ENCODE results near the gene TET3.

TET3 gene

DNA sequence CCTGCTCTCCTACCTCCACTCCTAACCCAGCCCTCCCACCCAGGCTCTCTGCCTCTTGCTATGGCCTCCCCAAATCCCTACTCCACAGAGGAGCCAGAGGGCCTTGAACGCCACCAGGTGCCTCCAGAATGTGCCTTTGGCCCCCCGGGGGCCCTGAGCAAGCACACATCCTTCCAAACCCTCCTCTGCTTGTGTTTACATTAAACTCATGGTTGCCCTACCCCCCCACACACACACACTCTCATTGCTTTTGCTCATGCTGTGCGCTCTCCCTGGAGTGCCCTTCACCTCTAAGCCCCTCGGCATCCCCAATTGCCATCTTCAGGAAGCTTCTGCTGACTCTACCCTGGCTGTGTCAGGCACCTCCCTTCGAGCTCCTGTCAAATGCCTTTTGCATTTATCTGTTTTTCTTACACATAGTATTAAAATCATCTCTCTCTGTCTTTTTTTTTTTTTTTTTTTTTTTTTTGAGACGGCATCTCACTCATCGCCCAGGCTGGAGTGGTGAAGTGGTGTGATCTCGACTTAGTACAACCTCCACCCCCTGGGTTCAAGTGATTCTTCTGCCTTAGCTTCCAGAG lies 16.3 kb upstream of the TET3 start:
- intact Hi-C loops (cut with DNase I; ENCODE audit: low total_unique reads): no loop called here
- Histone ChIP-seq H3K27ac (no peak overlapping the region), H3K9me3 (no peaks in the 10 kb centered on the region), H3K27me3 (no peaks in the 10 kb centered on the region), H3K4me1 (peaks cover 0 to 22% (median 14%) of the 10 kb centered on the region in 4 donors), H3K4me3 (no peak overlapping the region), H3K36me3 (no peaks in the 10 kb centered on the region)
- TF ChIP-seq, protein P1, sequence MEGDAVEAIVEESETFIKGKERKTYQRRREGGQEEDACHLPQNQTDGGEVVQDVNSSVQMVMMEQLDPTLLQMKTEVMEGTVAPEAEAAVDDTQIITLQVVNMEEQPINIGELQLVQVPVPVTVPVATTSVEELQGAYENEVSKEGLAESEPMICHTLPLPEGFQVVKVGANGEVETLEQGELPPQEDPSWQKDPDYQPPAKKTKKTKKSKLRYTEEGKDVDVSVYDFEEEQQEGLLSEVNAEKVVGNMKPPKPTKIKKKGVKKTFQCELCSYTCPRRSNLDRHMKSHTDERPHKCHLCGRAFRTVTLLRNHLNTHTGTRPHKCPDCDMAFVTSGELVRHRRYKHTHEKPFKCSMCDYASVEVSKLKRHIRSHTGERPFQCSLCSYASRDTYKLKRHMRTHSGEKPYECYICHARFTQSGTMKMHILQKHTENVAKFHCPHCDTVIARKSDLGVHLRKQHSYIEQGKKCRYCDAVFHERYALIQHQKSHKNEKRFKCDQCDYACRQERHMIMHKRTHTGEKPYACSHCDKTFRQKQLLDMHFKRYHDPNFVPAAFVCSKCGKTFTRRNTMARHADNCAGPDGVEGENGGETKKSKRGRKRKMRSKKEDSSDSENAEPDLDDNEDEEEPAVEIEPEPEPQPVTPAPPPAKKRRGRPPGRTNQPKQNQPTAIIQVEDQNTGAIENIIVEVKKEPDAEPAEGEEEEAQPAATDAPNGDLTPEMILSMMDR (IDR thresholded peaks at IDR 0.05): no peak
- DNase-seq: no peak

DNA sequence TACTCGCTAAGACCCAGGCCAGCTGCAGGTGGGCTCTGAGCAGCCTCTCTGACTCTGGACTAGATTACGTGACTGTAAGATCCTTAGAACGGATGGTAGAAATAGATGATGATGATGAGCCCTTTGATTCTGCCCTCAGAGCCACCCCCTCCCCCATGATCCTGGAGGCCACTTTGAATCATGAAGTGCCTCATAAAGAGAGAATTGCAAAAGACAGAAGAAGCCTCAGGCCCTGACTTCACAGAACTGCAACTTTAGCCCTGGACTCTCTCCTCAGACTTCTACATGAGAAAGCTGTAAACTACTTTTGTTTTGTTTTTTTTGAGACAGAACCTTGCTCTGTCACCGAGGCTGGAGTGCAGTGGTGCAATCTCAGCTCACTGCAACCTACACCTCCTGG lies 15.4 kb upstream of the TET3 start:
- intact Hi-C loops (cut with DNase I; ENCODE audit: low total_unique reads): no loop called here
- H3K27ac ChIP-seq: no peak overlapping the region

DNA sequence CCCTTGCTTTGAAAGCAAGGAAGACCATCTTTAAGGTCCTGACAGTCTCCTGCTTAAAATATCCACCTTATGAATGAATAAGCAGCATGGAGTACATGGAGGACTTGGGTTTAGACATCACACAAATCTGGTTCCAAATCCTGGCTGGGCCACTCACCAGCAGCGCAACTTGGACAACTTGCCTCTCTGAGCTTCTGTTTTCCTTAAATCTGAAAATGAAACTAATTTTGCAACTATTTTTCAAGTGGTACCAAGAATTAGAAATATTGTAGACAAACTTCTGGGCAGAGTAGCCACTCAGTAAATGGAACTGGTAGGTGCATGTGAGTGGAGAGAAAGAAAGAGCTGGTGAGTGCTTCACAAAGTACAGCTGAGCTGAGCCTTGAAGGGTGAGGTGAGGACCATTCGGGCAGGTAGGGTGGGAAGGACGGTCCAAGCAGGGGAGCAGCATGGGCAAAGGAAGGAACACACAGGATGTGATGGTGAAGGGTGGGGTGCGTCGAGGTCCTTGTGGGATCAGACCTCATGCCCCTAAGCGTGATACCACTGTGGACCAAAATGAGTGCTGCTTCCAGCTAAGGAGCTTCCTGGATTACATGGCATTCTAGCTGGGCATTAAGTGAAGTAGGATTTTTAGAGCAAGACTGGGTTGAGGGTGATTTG lies 14.4 kb upstream of the TET3 start:
- Histone ChIP-seq H3K27ac (peak overlapping the region; percentile 45 to 56), H3K36me3 (no peaks in the 10 kb centered on the region), H3K27me3 (no peaks in the 10 kb centered on the region), H3K9me3 (no peaks in the 10 kb centered on the region), H3K4me1 (peaks cover 0 to 22% (median 14%) of the 10 kb centered on the region in 4 donors), H3K4me3 (no peak overlapping the region)
- no peak for DNase-seq
- TF ChIP-seq, protein P1 (IDR thresholded peaks at IDR 0.05): no peak
- intact Hi-C loops (cut with DNase I; ENCODE audit: low total_unique reads): no loop called here

More for the DNA sequence above, 15.4 kb upstream of the TET3 start:
- Histone ChIP-seq H3K27me3 (no peaks in the 10 kb centered on the region), H3K4me3 (no peak overlapping the region), H3K9me3 (no peaks in the 10 kb centered on the region), H3K4me1 (peaks cover 0 to 22% (median 14%) of the 10 kb centered on the region in 4 donors), H3K36me3 (no peaks in the 10 kb centered on the region)
- TF ChIP-seq, protein P1 (IDR thresholded peaks at IDR 0.05): no peak
- no peak for DNase-seq

DNA sequence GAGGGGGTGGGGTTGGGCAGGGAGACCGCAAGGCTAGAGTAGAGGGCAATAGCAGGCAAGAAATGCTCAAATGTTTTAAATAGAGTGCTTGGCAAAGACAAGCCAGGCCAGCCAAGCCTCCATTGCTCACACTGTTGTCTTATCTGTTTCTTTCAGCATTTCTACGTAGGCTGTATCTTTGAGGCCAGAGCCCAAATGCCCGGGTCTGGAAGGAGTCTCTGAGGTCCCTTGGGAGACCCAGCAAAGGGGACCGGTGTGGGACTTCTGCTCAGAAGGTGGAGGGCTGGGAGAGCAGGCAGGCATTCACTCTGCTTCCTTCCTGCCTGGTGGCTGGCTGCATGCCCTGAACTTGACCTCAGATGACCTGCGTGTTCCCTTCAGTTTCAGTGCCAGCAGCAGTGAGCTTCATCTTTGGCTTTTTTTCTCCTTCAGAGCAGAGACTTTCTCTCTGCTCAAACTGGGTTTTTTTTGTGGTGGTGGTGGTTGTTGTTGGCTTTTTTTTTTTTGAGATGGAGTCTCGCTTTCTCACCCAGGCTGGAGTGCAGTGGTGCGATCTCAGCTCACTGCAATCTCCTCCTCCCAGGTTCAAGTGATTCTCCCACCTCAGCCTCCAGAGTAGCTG lies 13.7 kb upstream of the TET3 start:
- H3K4me1 ChIP-seq: peaks cover 0 to 22% (median 14%) of the 10 kb centered on the region in 4 donors

DNA sequence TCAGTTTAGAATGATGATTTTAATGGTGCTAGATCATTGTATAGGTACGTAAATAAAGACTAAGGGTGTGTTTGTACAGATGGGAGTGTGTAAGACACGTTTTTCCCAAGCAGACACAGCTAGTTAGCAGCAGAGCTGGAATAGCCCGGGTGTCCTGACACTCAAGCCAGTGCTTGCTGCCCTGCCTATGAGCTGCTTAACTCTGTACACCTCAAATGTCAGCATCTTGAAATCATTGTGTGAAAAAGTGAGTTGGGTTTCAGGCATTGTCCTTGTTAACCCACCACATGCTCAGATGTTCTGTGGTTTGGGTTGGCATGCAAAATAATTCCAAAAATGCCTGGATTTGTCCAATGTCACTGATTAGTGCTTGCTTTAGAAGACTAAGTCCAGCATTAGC lies 13.0 kb upstream of the TET3 start:
- H3K9me3 ChIP-seq: no peaks in the 10 kb centered on the region
- intact Hi-C loops (cut with DNase I; ENCODE audit: low total_unique reads): no loop called here
- H3K4me1 ChIP-seq: peaks cover 0 to 22% (median 14%) of the 10 kb centered on the region in 4 donors
- no peaks in the 10 kb centered on the region for H3K36me3 ChIP-seq
- TF ChIP-seq, protein P1 (IDR thresholded peaks at IDR 0.05): no peak
- no peak overlapping the region for H3K27ac ChIP-seq
- no peak overlapping the region for H3K4me3 ChIP-seq
- H3K27me3 ChIP-seq: no peaks in the 10 kb centered on the region
- no peak for DNase-seq

More for the DNA sequence above, 13.7 kb upstream of the TET3 start:
- TF ChIP-seq, protein P1 (IDR thresholded peaks at IDR 0.05): no peak
- Histone ChIP-seq H3K27me3 (no peaks in the 10 kb centered on the region), H3K36me3 (no peaks in the 10 kb centered on the region), H3K27ac (peak overlapping the region; percentile 45 to 56), H3K9me3 (no peaks in the 10 kb centered on the region), H3K4me3 (no peak overlapping the region)
- intact Hi-C loops (cut with DNase I; ENCODE audit: low total_unique reads): no loop called here
- peak; percentile 74 to 84 for DNase-seq
